HEK293 (cell line): Measurements from ENCODE around the gene RPL23.

Experiments used
- GFI1B ChIP-seq: fragments of 450-650 bp; formaldehyde crosslinking; IDR thresholded peaks from 2 replicates; pipeline ENCODE4 v1.5.1; 2016; ENCODE audit warnings: missing biosample characterization, missing genetic modification characterization
- HOXA7 ChIP-seq: sonication (generic); formaldehyde crosslinking; IDR thresholded peaks from 2 replicates; pipeline ENCODE4 v1.8.1; 2022; ENCODE audit warnings: missing genetic modification reagents, borderline replicate concordance
- KLF8 ChIP-seq: fragments of 450-650 bp; formaldehyde crosslinking; IDR thresholded peaks from 2 replicates; pipeline ENCODE4 v1.5.1; 2016; ENCODE audit warnings: missing biosample characterization, missing genetic modification characterization
- KLF9 ChIP-seq: fragments of 450-650 bp; formaldehyde crosslinking; IDR thresholded peaks from 2 replicates; pipeline ENCODE4 v1.5.1; 2016; ENCODE audit warnings: missing biosample characterization, missing genetic modification characterization, low read depth
- SP2 ChIP-seq: fragments of 450-650 bp; formaldehyde crosslinking; IDR thresholded peaks from 2 replicates; pipeline ENCODE4 v1.5.1; 2016; ENCODE audit warnings: missing biosample characterization, missing genetic modification characterization
- ZBTB17 ChIP-seq: fragments of 450-650 bp; formaldehyde crosslinking; IDR thresholded peaks from 2 replicates; pipeline ENCODE4 v1.5.1; 2016; ENCODE audit warnings: missing biosample characterization, missing genetic modification characterization
- ZBTB48 ChIP-seq: fragments of 450-650 bp; formaldehyde crosslinking; IDR thresholded peaks from 2 replicates; pipeline ENCODE4 v1.5.1; 2016; ENCODE audit warnings: missing biosample characterization, missing genetic modification characterization
- ZFHX2 ChIP-seq: fragments of 450-650 bp; formaldehyde crosslinking; conservative IDR thresholded peaks from 2 replicates; pipeline ENCODE4 v1.5.1; 2016; ENCODE audit warnings: missing biosample characterization, missing genetic modification characterization
- ZNF140 ChIP-seq: fragments of 450-650 bp; formaldehyde crosslinking; IDR thresholded peaks from 2 replicates; pipeline ENCODE4 v1.5.1; 2016; ENCODE audit warnings: missing biosample characterization, missing genetic modification characterization
- ZNF146 ChIP-seq: fragments of 450-650 bp; formaldehyde crosslinking; IDR thresholded peaks from 2 replicates; pipeline ENCODE4 v1.5.1; 2016; ENCODE audit warnings: missing biosample characterization, missing genetic modification characterization
- ZNF155 ChIP-seq: fragments of 450-650 bp; formaldehyde crosslinking; IDR thresholded peaks from 2 replicates; pipeline ENCODE4 v1.5.1; 2016; ENCODE audit warnings: missing biosample characterization, missing genetic modification characterization
- ZNF214 ChIP-seq: fragments of 450-650 bp; formaldehyde crosslinking; IDR thresholded peaks from 2 replicates; pipeline ENCODE4 v1.5.1; 2017; ENCODE audit warnings: missing biosample characterization, mild to moderate bottlenecking, missing genetic modification characterization, borderline replicate concordance
- ZNF221 ChIP-seq: fragments of 450-650 bp; formaldehyde crosslinking; IDR thresholded peaks from 2 replicates; pipeline ENCODE4 v1.5.1; 2017; ENCODE audit warnings: missing biosample characterization, missing genetic modification characterization, borderline replicate concordance
- ZNF239 ChIP-seq: fragments of 450-650 bp; formaldehyde crosslinking; IDR thresholded peaks from 2 replicates; pipeline ENCODE4 v1.5.1; 2016; ENCODE audit warnings: missing biosample characterization, missing genetic modification characterization
- ZNF341 ChIP-seq: fragments of 450-650 bp; formaldehyde crosslinking; IDR thresholded peaks from 2 replicates; pipeline ENCODE4; 2016; ENCODE audit warnings: low read depth, missing biosample characterization, missing genetic modification characterization
- ZNF354C ChIP-seq: fragments of 450-650 bp; formaldehyde crosslinking; IDR thresholded peaks from 2 replicates; pipeline ENCODE4 v1.5.1; 2016; ENCODE audit warnings: missing biosample characterization, missing genetic modification characterization, low read depth, borderline replicate concordance
- ZNF596 ChIP-seq: fragments of 450-650 bp; IDR thresholded peaks from 2 replicates; pipeline ENCODE4 v1.5.0; 2018; ENCODE audit warnings: missing biosample characterization, mild to moderate bottlenecking, missing genetic modification characterization, moderate library complexity
- ZNF600 ChIP-seq: fragments of 450-650 bp; formaldehyde crosslinking; IDR thresholded peaks from 2 replicates; pipeline ENCODE4 v1.5.1; 2016; ENCODE audit warnings: missing biosample characterization, missing genetic modification characterization
- ZNF624 ChIP-seq: fragments of 450-650 bp; formaldehyde crosslinking; IDR thresholded peaks from 2 replicates; pipeline ENCODE4 v1.5.1; 2017; ENCODE audit warnings: missing biosample characterization, missing genetic modification characterization
- ZNF658 ChIP-seq: fragments of 450-650 bp; formaldehyde crosslinking; IDR thresholded peaks from 2 replicates; pipeline ENCODE4; 2016; ENCODE audit warnings: missing biosample characterization, missing genetic modification characterization
- ZNF660 ChIP-seq: fragments of 450-650 bp; IDR thresholded peaks from 2 replicates; pipeline ENCODE4 v1.5.1; 2018; ENCODE audit warnings: missing biosample characterization, mild to moderate bottlenecking, missing genetic modification characterization
- TF ChIP-seq, protein P1 (sequence below): fragments of 450-650 bp; formaldehyde crosslinking; IDR thresholded peaks from 2 replicates; pipeline ENCODE4 v1.5.1; 2016; ENCODE audit warnings: missing biosample characterization, missing genetic modification characterization, low read depth
- TF ChIP-seq, protein P2 (sequence below): fragments of 450-650 bp; formaldehyde crosslinking; IDR thresholded peaks from 2 replicates; pipeline ENCODE4 v1.5.1; 2016; ENCODE audit warnings: missing biosample characterization, missing genetic modification characterization
- TF ChIP-seq, protein P3 (sequence below): fragments of 450-650 bp; formaldehyde crosslinking; IDR thresholded peaks from 2 replicates; pipeline ENCODE4 v1.5.1; 2016; ENCODE audit warnings: missing biosample characterization, missing genetic modification characterization, borderline replicate concordance
- TF ChIP-seq, protein P4 (sequence below): fragments of 450-650 bp; formaldehyde crosslinking; IDR thresholded peaks from 2 replicates; pipeline ENCODE4 v1.5.1; 2017; ENCODE audit warnings: missing biosample characterization, missing genetic modification characterization
- TF ChIP-seq, protein P5 (sequence below): fragments of 450-650 bp; formaldehyde crosslinking; conservative IDR thresholded peaks from 2 replicates; pipeline ENCODE4 v1.5.1; 2016; ENCODE audit warnings: low read depth, missing biosample characterization, missing genetic modification characterization

Gene RPL23

DNA sequence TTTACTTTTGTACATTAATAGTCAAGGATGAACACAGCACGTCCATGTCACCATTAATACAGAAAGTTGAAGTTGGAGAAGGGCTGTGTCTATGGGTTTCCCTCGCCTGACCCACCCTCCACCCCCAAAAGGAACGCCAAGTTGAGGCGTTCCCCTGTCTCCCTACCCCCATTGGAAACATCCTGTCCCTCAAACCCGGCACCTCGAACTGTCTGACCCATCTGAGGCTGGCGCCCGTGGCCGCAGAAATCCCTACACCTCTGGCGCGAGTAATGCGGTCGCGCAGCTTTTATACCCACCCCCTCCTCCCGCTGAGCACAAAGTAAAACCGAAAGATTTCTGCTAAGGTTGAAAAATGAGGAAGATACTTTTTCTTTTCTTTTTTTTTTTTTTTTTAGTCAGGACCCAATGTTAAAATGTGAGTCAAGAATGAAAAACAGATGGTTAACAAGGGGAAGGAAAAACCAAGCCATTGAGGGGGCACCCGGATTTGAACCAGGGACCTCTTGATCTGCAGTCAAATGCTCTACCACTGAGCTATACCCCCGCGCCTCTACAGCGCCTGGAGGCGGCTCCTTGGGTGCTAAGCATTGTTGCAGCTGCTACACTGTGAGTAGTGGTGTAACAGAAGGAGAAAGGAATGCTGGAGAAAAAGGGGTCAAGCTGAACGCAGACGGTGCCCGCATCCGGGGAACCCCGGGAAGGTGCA lies 15.4 kb upstream of the RPL23 start (continued):
- TF ChIP-seq, protein P1, sequence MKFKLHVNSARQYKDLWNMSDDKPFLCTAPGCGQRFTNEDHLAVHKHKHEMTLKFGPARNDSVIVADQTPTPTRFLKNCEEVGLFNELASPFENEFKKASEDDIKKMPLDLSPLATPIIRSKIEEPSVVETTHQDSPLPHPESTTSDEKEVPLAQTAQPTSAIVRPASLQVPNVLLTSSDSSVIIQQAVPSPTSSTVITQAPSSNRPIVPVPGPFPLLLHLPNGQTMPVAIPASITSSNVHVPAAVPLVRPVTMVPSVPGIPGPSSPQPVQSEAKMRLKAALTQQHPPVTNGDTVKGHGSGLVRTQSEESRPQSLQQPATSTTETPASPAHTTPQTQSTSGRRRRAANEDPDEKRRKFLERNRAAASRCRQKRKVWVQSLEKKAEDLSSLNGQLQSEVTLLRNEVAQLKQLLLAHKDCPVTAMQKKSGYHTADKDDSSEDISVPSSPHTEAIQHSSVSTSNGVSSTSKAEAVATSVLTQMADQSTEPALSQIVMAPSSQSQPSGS (tag by site-specific recombination) = no peak
- TF ChIP-seq, protein P2, sequence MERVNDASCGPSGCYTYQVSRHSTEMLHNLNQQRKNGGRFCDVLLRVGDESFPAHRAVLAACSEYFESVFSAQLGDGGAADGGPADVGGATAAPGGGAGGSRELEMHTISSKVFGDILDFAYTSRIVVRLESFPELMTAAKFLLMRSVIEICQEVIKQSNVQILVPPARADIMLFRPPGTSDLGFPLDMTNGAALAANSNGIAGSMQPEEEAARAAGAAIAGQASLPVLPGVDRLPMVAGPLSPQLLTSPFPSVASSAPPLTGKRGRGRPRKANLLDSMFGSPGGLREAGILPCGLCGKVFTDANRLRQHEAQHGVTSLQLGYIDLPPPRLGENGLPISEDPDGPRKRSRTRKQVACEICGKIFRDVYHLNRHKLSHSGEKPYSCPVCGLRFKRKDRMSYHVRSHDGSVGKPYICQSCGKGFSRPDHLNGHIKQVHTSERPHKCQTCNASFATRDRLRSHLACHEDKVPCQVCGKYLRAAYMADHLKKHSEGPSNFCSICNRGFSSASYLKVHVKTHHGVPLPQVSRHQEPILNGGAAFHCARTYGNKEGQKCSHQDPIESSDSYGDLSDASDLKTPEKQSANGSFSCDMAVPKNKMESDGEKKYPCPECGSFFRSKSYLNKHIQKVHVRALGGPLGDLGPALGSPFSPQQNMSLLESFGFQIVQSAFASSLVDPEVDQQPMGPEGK (tag by site-specific recombination) = no peak
- TF ChIP-seq ZNF658 (no peak), ZNF140 (no peak), ZNF221 (no peak), KLF8 (tag by site-specific recombination) (peak; percentile 94), ZBTB17 (peak; percentile 57), HOXA7 (no peak), GFI1B (no peak), ZNF354C (tag by site-specific recombination) (no peak), ZNF600 (tag by site-specific recombination) (no peak), ZNF596 (tag by site-specific recombination) (no peak), SP2 (tag by site-specific recombination) (no peak), ZNF155 (tag by site-specific recombination) (no peak), ZNF239 (tag by site-specific recombination) (no peak), ZNF341 (tag by site-specific recombination) (peak; percentile 32; the same call in 1 of the 2 replicates), KLF9 (tag by site-specific recombination) (no peak), ZNF146 (tag by site-specific recombination) (no peak), ZBTB48 (tag by site-specific recombination) (peak; percentile 76), ZFHX2 (no peak), ZNF214 (tag by site-specific recombination) (no peak), ZNF660 (peak; percentile 92), ZNF624 (tag by site-specific recombination) (no peak)
- TF ChIP-seq, protein P3, sequence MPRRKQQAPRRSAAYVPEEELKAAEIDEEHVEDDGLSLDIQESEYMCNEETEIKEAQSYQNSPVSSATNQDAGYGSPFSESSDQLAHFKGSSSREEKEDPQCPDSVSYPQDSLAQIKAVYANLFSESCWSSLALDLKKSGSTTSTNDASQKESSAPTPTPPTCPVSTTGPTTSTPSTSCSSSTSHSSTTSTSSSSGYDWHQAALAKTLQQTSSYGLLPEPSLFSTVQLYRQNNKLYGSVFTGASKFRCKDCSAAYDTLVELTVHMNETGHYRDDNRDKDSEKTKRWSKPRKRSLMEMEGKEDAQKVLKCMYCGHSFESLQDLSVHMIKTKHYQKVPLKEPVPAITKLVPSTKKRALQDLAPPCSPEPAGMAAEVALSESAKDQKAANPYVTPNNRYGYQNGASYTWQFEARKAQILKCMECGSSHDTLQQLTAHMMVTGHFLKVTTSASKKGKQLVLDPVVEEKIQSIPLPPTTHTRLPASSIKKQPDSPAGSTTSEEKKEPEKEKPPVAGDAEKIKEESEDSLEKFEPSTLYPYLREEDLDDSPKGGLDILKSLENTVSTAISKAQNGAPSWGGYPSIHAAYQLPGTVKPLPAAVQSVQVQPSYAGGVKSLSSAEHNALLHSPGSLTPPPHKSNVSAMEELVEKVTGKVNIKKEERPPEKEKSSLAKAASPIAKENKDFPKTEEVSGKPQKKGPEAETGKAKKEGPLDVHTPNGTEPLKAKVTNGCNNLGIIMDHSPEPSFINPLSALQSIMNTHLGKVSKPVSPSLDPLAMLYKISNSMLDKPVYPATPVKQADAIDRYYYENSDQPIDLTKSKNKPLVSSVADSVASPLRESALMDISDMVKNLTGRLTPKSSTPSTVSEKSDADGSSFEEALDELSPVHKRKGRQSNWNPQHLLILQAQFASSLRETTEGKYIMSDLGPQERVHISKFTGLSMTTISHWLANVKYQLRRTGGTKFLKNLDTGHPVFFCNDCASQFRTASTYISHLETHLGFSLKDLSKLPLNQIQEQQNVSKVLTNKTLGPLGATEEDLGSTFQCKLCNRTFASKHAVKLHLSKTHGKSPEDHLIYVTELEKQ = no peak
- TF ChIP-seq, protein P4, sequence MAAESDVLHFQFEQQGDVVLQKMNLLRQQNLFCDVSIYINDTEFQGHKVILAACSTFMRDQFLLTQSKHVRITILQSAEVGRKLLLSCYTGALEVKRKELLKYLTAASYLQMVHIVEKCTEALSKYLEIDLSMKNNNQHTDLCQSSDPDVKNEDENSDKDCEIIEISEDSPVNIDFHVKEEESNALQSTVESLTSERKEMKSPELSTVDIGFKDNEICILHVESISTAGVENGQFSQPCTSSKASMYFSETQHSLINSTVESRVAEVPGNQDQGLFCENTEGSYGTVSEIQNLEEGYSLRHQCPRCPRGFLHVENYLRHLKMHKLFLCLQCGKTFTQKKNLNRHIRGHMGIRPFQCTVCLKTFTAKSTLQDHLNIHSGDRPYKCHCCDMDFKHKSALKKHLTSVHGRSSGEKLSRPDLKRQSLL (tag by site-specific recombination) = peak; percentile 64; the same call in 1 of the 2 replicates
- TF ChIP-seq, protein P5, sequence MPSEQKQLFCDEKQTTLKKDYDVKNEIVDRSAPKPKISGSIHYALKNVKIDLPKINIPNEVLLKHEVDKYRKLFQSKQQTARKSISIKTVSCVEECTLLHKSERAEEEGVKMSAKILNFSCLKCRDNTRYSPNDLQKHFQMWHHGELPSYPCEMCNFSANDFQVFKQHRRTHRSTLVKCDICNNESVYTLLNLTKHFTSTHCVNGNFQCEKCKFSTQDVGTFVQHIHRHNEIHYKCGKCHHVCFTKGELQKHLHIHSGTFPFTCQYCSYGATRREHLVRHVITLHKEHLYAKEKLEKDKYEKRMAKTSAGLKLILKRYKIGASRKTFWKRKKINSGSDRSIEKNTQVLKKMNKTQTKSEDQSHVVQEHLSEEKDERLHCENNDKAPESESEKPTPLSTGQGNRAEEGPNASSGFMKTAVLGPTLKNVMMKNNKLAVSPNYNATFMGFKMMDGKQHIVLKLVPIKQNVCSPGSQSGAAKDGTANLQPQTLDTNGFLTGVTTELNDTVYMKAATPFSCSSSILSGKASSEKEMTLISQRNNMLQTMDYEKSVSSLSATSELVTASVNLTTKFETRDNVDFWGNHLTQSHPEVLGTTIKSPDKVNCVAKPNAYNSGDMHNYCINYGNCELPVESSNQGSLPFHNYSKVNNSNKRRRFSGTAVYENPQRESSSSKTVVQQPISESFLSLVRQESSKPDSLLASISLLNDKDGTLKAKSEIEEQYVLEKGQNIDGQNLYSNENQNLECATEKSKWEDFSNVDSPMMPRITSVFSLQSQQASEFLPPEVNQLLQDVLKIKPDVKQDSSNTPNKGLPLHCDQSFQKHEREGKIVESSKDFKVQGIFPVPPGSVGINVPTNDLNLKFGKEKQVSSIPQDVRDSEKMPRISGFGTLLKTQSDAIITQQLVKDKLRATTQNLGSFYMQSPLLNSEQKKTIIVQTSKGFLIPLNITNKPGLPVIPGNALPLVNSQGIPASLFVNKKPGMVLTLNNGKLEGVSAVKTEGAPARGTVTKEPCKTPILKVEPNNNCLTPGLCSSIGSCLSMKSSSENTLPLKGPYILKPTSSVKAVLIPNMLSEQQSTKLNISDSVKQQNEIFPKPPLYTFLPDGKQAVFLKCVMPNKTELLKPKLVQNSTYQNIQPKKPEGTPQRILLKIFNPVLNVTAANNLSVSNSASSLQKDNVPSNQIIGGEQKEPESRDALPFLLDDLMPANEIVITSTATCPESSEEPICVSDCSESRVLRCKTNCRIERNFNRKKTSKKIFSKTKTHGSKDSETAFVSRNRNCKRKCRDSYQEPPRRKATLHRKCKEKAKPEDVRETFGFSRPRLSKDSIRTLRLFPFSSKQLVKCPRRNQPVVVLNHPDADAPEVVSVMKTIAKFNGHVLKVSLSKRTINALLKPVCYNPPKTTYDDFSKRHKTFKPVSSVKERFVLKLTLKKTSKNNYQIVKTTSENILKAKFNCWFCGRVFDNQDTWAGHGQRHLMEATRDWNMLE (tag by site-specific recombination) = peak; percentile 41; the same call in 1 of the 2 replicates
